ENCODE results near the gene FBN1.

DNA sequence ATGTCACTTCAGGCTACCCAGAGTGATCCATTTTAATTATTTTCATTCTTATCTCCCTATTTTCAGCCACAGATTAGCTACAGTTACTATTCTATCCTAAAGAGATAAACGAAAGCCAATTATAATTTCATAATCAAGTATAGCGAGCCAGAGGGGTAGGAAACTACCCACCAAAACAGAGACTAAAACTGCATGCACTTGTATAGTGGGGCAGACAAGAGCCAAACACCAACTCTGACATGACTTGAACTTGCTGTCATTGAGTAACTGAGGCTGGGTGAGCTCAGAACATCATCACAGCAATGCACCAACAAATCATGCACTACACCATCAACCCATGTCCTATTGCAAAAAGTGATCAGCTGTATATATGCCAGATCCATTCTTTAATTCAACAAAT lies 64.8 kb downstream of the FBN1 start:
- no peak for TF ChIP-seq EZH2 (IDR thresholded peaks at IDR 0.05; ENCODE audit: low read length, unreplicated experiment)
- TF ChIP-seq, protein P1, sequence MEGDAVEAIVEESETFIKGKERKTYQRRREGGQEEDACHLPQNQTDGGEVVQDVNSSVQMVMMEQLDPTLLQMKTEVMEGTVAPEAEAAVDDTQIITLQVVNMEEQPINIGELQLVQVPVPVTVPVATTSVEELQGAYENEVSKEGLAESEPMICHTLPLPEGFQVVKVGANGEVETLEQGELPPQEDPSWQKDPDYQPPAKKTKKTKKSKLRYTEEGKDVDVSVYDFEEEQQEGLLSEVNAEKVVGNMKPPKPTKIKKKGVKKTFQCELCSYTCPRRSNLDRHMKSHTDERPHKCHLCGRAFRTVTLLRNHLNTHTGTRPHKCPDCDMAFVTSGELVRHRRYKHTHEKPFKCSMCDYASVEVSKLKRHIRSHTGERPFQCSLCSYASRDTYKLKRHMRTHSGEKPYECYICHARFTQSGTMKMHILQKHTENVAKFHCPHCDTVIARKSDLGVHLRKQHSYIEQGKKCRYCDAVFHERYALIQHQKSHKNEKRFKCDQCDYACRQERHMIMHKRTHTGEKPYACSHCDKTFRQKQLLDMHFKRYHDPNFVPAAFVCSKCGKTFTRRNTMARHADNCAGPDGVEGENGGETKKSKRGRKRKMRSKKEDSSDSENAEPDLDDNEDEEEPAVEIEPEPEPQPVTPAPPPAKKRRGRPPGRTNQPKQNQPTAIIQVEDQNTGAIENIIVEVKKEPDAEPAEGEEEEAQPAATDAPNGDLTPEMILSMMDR (conservative IDR thresholded peaks at IDR 0.05; ENCODE audit: low read depth, low read length): no peak
- no peak for TF ChIP-seq EZH2phosphoT487 (IDR thresholded peaks at IDR 0.05; ENCODE audit: borderline replicate concordance, low read length)
